Gastroesophageal sphincter (tissue), 4 donors: ENCODE data around the gene SLIT3. TPM values are rescaled to one million over a fixed set of nuclear protein-coding genes. Genes with fewer than 3 reads are reported as not detected.

Experiments used
- ATAC-seq: fragments of 150-250 bp; one replicate; pipeline ENCODE4 v1.9.1; 2016; ENCODE audit warnings: mild to moderate bottlenecking, moderate library complexity
- H3K27ac ChIP-seq, 4 donors: fragments of 200-600 bp; sonication (generic) in 3 of 4; 1 replicate in 3 of 4; 2 replicates in 1 of 4; pipeline ENCODE4 v1.5.1; 2016 to 2019
- H3K27me3 ChIP-seq: fragments of 200-600 bp; sonication (generic); one replicate; pipeline ENCODE4 v1.5.1; 2019
- H3K36me3 ChIP-seq, 2 donors: fragments of 200-600 bp; sonication (generic); one replicate each; pipeline ENCODE4 v1.5.1; 2019; ENCODE audit warnings: control low read depth in 1 of 2
- H3K4me1 ChIP-seq, 3 donors: fragments of 200-600 bp; sonication (generic); 1 replicate in 2 of 3; 2 replicates in 1 of 3; pipeline ENCODE4 v1.5.1; 2016 to 2019; ENCODE audit warnings: control low read depth in 2 of 3
- H3K4me3 ChIP-seq, 2 donors: fragments of 200-600 bp; sonication (generic); one replicate each; pipeline ENCODE4 v1.5.1; 2019; ENCODE audit warnings: mild to moderate bottlenecking in 1 of 2, moderate library complexity in 1 of 2
- H3K9me3 ChIP-seq, 3 donors: fragments of 200-600 bp; sonication (generic); one replicate each; pipeline ENCODE4 v1.5.1; 2017 to 2019; ENCODE audit warnings: control low read depth in 2 of 3
- CTCF ChIP-seq, 4 experiments: fragments of 200-600 bp in 2 of 4; fragments of 450-650 bp in 2 of 4; sonication (generic) in 1 of 4; IDR thresholded peaks; one replicate each; pipeline ENCODE4 v1.5.1; 2017 to 2019; ENCODE audit warnings: antibody characterized with exemption in 4 of 4, mild to moderate bottlenecking in 2 of 4, moderate library complexity in 2 of 4
- EP300 ChIP-seq: sonication (generic); formaldehyde crosslinking; IDR thresholded peaks from one replicate; pipeline ENCODE4 v1.6.1; 2017; ENCODE audit warnings: antibody characterized with exemption, mild to moderate bottlenecking
- POLR2A ChIP-seq, 2 donors: fragments of 450-650 bp; IDR thresholded peaks; one replicate each; pipeline ENCODE4 v1.6.1; 2017; ENCODE audit warnings: antibody characterized with exemption in 2 of 2, mild to moderate bottlenecking in 2 of 2, moderate library complexity in 1 of 2
- POLR2AphosphoS5 ChIP-seq: sonication (generic); formaldehyde crosslinking; IDR thresholded peaks from one replicate; pipeline ENCODE4 v1.6.1; 2017; ENCODE audit warnings: antibody characterized with exemption
- WGBS, 2 donors: methylation state at CpG; one replicate each; pipeline ENCODE4 v1.1.5; 2018; ENCODE audit warnings: low coverage in 1 of 2; 5-methylcytosine and 5-hydroxymethylcytosine counted together
- total RNA-seq, 4 donors: library from RNA; depleted of rRNA; stranded (reverse); fragments of >200 nt; gene quantifications; one replicate each; pipeline ENCODE4 v1.1.0, GENCODE V29; 2016

Gene SLIT3
- total RNA-seq, 4 donors from 2014 or later: 29.6 to 76.3 (median 31.1) TPM

- H3K9me3 ChIP-seq: no peaks in the 10 kb centered on the region
- H3K4me1 ChIP-seq: peaks cover 0 to 6% (median 2%) of the 10 kb centered on the region in 3 donors
- ATAC-seq: no peak
- TF ChIP-seq EP300: no peak
- no peak for TF ChIP-seq POLR2A (IDR thresholded peaks at IDR 0.05)
- no peak for TF ChIP-seq POLR2AphosphoS5
- no peak for TF ChIP-seq CTCF (IDR thresholded peaks at IDR 0.05)
- H3K27ac ChIP-seq: no peak overlapping the region
- H3K36me3 ChIP-seq: no peaks in the 10 kb centered on the region
- H3K4me3 ChIP-seq: no peak overlapping the region
- no peaks in the 10 kb centered on the region for H3K27me3 ChIP-seq
These were observed 40.6 kb upstream of the SLIT3 start for GRCh38 chr5:169341556-169341955.

GRCh38 chr5:169339869-169340268, 38.9 kb upstream of the SLIT3 start:
- ATAC-seq: no peak

GRCh38 chr5:169336242-169336641, 35.3 kb upstream of the SLIT3 start:
- no peaks in the 10 kb centered on the region for H3K36me3 ChIP-seq
- ATAC-seq: no peak
- peaks cover 8% of the 10 kb centered on the region for H3K27me3 ChIP-seq
- TF ChIP-seq POLR2AphosphoS5: no peak
- no peak for TF ChIP-seq CTCF (IDR thresholded peaks at IDR 0.05)
- TF ChIP-seq EP300: no peak
- TF ChIP-seq POLR2A (IDR thresholded peaks at IDR 0.05): no peak
- no peak overlapping the region for H3K4me3 ChIP-seq
- H3K9me3 ChIP-seq: no peaks in the 10 kb centered on the region
- H3K27ac ChIP-seq: no peak overlapping the region
- WGBS, 2 donors: 53 to 83% methylated on average over 1 to 2 of the region's 2 CpGs
- H3K4me1 ChIP-seq: no peaks in the 10 kb centered on the region

More at GRCh38 chr5:169339869-169340268, 38.9 kb upstream of the SLIT3 start:
- peaks cover 0 to 3% (median 2%) of the 10 kb centered on the region in 3 donors for H3K4me1 ChIP-seq
- no peak for TF ChIP-seq CTCF (IDR thresholded peaks at IDR 0.05)
- TF ChIP-seq POLR2A (IDR thresholded peaks at IDR 0.05): no peak
- TF ChIP-seq EP300: no peak
- no peak for TF ChIP-seq POLR2AphosphoS5
- H3K27ac ChIP-seq: no peak overlapping the region
- no peaks in the 10 kb centered on the region for H3K9me3 ChIP-seq
- H3K27me3 ChIP-seq: peaks cover 8% of the 10 kb centered on the region
- WGBS, 2 donors: 88 to 91% methylated on average over 2 of the region's 2 CpGs
- no peak overlapping the region for H3K4me3 ChIP-seq
- H3K36me3 ChIP-seq: no peaks in the 10 kb centered on the region

- TF ChIP-seq POLR2A (IDR thresholded peaks at IDR 0.05): no peak
- no peak for TF ChIP-seq CTCF (IDR thresholded peaks at IDR 0.05)
- TF ChIP-seq POLR2AphosphoS5: no peak
- TF ChIP-seq EP300: no peak
- peaks cover 8% of the 10 kb centered on the region for H3K27me3 ChIP-seq
- no peak overlapping the region for H3K4me3 ChIP-seq
- no peak overlapping the region for H3K27ac ChIP-seq
- 60 to 64% methylated on average over 2 of the region's 2 CpGs for WGBS, 2 donors
- H3K9me3 ChIP-seq: no peaks in the 10 kb centered on the region
- no peaks in the 10 kb centered on the region for H3K4me1 ChIP-seq
- H3K36me3 ChIP-seq: no peaks in the 10 kb centered on the region
- ATAC-seq: no peak
These were observed 34.9 kb upstream of the SLIT3 start for GRCh38 chr5:169335806-169336205.

GRCh38 chr5:169333518-169333917, 32.6 kb upstream of the SLIT3 start:
- H3K9me3 ChIP-seq: no peaks in the 10 kb centered on the region
- no peak overlapping the region for H3K4me3 ChIP-seq
- 74 to 81% methylated on average over 2 to 4 of the region's 6 CpGs for WGBS, 2 donors
- H3K4me1 ChIP-seq: no peaks in the 10 kb centered on the region
- H3K27me3 ChIP-seq: peaks cover 8% of the 10 kb centered on the region
- no peak overlapping the region for H3K27ac ChIP-seq
- H3K36me3 ChIP-seq: no peaks in the 10 kb centered on the region
- TF ChIP-seq POLR2A (IDR thresholded peaks at IDR 0.05) (no peak), CTCF (IDR thresholded peaks at IDR 0.05) (no peak), EP300 (no peak), POLR2AphosphoS5 (no peak)
- ATAC-seq: no peak
